ENCODE data around the gene CAMK4. TPM values are rescaled to one million over a fixed set of nuclear protein-coding genes. Genes with fewer than 3 reads are reported as not detected.

The CAMK4 gene
- 1 to 10 TPM in 3 of 4 donors, under 1 TPM in 1; 0.66 to 5.5 (median 2.8) TPM for total RNA-seq

- peak within 1 kb of the TSS in 3 of 4 donors; percentile 5 to 68 (median 34) for H3K27ac ChIP-seq
- peak; percentile 26 for DNase-seq (ENCODE audit: low spot score in 2 of 2)
- TF ChIP-seq POLR2A (IDR thresholded peaks at IDR 0.05) (peak in 1 of 2 donors; percentile 14), CTCF (IDR thresholded peaks at IDR 0.05) (peak in 1 of 5 experiments; percentile 14), EP300 (IDR thresholded peaks at IDR 0.05) (no peak)
- H3K9me3 ChIP-seq: no peaks in the 10 kb centered on the region
- no peaks in the 10 kb centered on the region for H3K36me3 ChIP-seq
- 2% methylated on average over 58 to 61 of the region's 89 CpGs for WGBS, 2 donors
- H3K4me3 ChIP-seq: peak within 1 kb of the TSS; percentile 48 to 65 (median 58)
- H3K4me1 ChIP-seq: peaks cover 0 to 17% (median 6%) of the 10 kb centered on the region in 4 donors
- H3K27me3 ChIP-seq: peaks cover 0 to 10% of the 10 kb centered on the region in 2 donors
Observed at GRCh38 chr5:111223787-111224560, at the start of gene CAMK4. Gene CAMK4 (plus strand): TSS chr5:111224384. CDS start chr5:111224484, 100 bp downstream.

- no peaks in the 10 kb centered on the region for H3K4me1 ChIP-seq
- no peaks in the 10 kb centered on the region for H3K27me3 ChIP-seq
- WGBS, 2 donors: 87 to 93% methylated on average over 3 of the region's 3 CpGs
- no peak overlapping the region for H3K4me3 ChIP-seq
- H3K36me3 ChIP-seq: no peaks in the 10 kb centered on the region
- H3K9me3 ChIP-seq: no peaks in the 10 kb centered on the region
- no peak for DNase-seq (ENCODE audit: low spot score in 2 of 2)
- H3K27ac ChIP-seq: no peak overlapping the region
- TF ChIP-seq POLR2A (IDR thresholded peaks at IDR 0.05): no peak
- TF ChIP-seq EP300 (IDR thresholded peaks at IDR 0.05): no peak
- TF ChIP-seq CTCF (IDR thresholded peaks at IDR 0.05): no peak
Observed at GRCh38 chr5:111183064-111183463, 41.1 kb upstream of the CAMK4 start.

GRCh38 chr5:111187079-111187478, 37.1 kb upstream of the CAMK4 start:
- H3K9me3 ChIP-seq: no peaks in the 10 kb centered on the region
- TF ChIP-seq POLR2A (IDR thresholded peaks at IDR 0.05) (no peak), CTCF (IDR thresholded peaks at IDR 0.05) (no peak), EP300 (IDR thresholded peaks at IDR 0.05) (no peak)

GRCh38 chr5:111194053-111194452, 30.1 kb upstream of the CAMK4 start:
- no peaks in the 10 kb centered on the region for H3K36me3 ChIP-seq
- no peak overlapping the region for H3K27ac ChIP-seq
- DNase-seq (ENCODE audit: low spot score in 2 of 2): no peak
- H3K4me1 ChIP-seq: peaks cover 0 to 8% (median 0%) of the 10 kb centered on the region in 4 donors
- no peaks in the 10 kb centered on the region for H3K9me3 ChIP-seq
- no peak overlapping the region for H3K4me3 ChIP-seq
- TF ChIP-seq CTCF (IDR thresholded peaks at IDR 0.05) (no peak), EP300 (IDR thresholded peaks at IDR 0.05) (no peak), POLR2A (IDR thresholded peaks at IDR 0.05) (no peak)
- 65 to 74% methylated on average over 1 of the region's 1 CpG for WGBS, 2 donors
- no peaks in the 10 kb centered on the region for H3K27me3 ChIP-seq

More at GRCh38 chr5:111187079-111187478, 37.1 kb upstream of the CAMK4 start:
- H3K27me3 ChIP-seq: no peaks in the 10 kb centered on the region
- no peaks in the 10 kb centered on the region for H3K36me3 ChIP-seq
- no peak overlapping the region for H3K4me3 ChIP-seq
- H3K27ac ChIP-seq: no peak overlapping the region
- no peaks in the 10 kb centered on the region for H3K4me1 ChIP-seq
- no peak for DNase-seq (ENCODE audit: low spot score in 2 of 2)
- WGBS, 2 donors: 77 to 95% methylated on average over 1 of the region's 1 CpG

GRCh38 chr5:111194925-111195324, 29.3 kb upstream of the CAMK4 start:
- TF ChIP-seq POLR2A (IDR thresholded peaks at IDR 0.05): no peak
- TF ChIP-seq CTCF (IDR thresholded peaks at IDR 0.05): no peak
- TF ChIP-seq EP300 (IDR thresholded peaks at IDR 0.05): no peak
- WGBS, 2 donors: 78% methylated on average over 2 of the region's 2 CpGs
- DNase-seq (ENCODE audit: low spot score in 2 of 2): no peak

More at GRCh38 chr5:111194925-111195324, 29.3 kb upstream of the CAMK4 start:
- Histone ChIP-seq H3K4me1 (peaks cover 0 to 8% (median 0%) of the 10 kb centered on the region in 4 donors), H3K4me3 (no peak overlapping the region), H3K27me3 (no peaks in the 10 kb centered on the region), H3K27ac (no peak overlapping the region), H3K9me3 (no peaks in the 10 kb centered on the region), H3K36me3 (no peaks in the 10 kb centered on the region)

Measured in tibial nerve (tissue), 4 donors.